HG02973 (cell line): ENCODE measurements around the gene ISOC2.

Experiments used
- ATAC-seq: cut with Tn5 transposase; IDR thresholded peaks from one replicate; pipeline ENCODE4 v1.9.1; 2021; ENCODE audit warnings: moderate library complexity; ENCODE audit not compliant: unreplicated experiment

Gene ISOC2

DNA sequence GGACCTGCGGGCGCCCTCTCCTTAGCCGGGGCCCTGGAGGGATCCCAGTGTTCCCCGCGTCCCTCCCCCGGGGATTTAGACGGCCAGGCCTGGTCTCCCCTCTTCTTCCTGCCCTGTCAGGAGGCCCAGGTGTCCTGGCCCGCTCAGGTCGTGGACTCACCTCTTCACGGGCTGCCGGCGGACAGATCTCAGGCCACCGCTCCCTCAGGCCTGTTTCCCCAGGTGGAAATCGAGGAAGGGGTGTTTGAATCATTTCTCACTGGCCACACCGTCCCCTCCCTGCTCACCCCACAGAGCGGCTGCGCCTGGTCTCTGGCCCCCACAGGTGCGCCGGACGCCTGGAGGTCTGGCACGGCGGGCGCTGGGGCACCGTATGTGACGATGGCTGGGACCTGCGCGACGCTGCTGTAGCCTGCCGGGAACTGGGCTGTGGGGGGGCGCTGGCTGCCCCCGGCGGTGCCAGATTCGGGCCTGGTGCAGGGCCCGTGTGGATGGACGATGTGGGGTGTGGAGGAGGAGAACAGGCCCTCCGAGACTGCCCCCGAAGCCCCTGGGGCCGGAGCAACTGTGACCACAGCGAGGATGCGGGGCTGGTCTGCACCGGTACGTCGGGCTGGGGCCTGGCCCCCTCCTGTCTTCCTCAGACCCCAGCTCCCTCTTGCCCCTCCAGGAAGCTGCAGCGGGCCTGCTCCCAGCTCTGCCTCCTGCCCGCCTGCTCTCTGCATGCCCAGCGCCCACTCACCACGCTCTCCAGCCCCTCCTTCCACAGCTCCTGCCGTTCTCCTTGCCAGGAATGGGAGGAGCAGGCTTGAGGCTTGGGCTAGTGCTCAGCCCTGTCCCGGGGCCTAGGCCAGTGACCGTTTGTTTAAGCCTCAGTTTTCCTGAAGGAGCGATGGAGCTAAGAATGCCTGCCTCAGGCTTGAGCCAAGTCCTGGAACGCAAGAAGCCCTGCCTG lies 29.3 kb upstream of the ISOC2 start:
- no peak for ATAC-seq

DNA sequence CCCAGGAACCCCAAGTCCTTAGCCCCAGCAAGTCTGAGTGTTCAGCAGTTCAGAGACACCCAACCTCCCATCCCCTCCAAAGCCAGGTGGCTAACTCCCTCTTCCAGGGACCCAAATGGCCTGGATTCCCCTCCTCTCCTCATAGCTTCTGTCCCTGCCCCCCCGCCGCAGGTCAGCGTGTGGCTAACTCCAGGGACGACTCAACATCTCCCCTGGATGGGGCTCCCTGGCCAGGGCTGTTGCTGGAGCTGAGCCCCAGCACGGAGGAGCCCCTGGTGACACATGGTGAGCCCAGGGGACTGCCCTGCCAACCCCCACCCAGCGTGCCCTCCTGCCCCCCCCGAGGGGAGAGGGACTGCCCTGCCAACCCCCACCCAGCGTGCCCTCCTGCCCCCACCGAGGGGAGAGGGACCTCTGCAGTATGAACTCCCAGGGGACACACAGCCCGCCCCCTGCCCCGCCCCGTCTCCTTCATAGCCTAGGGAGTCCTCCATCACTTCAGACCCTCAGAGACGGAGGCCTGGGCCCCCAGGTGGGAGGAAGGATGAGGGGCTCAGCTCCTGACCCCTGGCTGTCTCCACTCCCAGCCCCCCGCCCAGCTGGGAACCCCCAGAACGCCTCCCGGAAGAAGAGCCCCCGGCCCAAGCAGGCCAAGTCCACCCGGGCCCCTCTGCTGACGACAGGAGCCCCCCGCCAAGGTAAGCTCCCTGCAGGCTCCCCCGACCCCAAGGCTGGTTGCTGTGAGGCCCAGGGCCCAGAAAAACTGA lies 28.5 kb upstream of the ISOC2 start:
- no peak for ATAC-seq

GRCh38 chr19:55488986-55489710 lies 27.7 kb upstream of the ISOC2 start:
- ATAC-seq: no peak

DNA sequence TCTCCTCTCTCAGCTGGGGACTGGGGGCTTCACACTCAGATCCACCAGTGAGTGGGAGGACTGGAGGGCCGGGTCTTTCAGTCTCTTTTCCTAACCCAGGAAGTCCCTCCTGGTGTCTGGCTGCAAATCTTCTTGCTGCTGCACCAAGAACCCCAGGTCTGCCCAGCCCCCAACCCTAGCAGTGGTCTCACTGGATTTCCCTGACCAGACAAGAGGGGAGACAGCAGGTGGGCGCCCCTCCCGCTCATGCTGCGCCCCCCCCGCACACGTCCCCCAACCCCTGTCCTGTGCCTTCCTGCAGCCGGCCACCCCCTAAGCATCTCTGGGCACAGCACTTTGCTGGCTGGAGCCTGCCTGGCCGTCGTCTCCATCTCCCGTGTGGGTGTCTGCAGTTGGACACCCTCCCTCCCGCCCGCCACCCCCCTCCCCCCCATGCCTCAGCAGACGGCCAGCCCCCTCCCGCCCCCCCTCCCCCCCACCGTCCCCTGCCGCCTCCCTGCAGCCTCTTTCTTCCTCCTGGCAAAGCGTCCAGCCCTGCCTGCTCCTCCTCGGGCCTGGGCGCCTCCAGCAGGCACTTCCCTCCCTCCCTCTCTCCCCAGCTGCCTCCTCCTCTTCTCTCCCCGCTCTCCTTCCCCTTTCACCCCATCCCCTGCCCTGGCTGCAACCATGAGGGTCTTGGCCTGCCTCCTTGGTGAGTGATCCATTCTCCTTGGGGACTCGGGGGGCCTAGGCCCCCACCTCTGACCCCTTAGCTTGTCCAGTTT lies 26.7 kb upstream of the ISOC2 start, which contains the start of gene SSC5D:
Gene SSC5D (plus strand): TSS at position 513 of the 764 bp plus-strand sequence. CDS start 154 bp downstream, at position 667.
- ATAC-seq: no peak

DNA sequence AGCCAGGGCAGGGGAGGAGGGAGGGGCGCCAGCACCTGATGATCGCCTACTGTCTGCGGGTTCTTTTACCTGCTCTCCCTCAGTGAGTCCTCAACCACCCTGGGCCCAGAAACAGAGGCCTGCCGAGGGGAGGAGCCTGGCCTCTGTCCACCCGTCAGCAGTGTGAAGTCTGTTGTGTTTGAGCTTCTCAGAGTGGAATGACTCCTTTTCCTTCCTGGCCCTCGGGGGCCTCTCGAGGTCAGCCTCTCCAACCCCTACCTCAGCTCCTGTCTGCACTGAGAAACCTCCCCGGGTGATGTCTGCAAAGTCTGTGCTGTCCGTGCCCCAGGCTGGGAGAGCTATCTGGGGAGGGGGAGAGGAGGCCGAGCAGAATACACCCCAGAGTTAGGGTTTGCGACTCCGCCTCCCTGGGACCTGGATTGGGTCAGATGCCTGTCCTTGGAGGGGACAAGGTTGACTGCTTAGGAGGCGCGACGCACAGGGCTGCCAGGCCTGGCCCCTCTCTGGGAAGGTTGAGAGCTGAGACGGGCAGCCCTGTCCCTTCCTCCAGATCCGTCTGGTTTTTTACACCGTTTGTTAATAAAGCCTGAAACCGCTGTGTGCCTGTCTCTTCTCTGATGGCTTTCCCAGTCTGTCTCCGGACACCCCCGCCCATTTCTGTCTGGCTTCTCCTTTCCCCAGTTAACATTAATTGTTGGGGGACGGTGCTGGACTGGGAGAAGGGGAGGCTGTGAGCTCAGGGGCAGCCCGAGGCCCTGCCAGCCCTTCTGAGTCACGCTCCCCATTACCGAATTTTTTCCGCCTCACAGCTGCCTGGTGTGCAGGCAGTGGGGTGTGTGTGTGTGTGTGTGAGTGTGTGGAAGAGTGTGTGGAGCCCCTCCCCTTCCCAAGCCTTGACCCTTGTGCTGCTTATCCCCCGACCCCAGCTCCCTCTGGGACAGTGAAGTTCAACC lies 25.8 kb upstream of the ISOC2 start:
- no peak for ATAC-seq

DNA sequence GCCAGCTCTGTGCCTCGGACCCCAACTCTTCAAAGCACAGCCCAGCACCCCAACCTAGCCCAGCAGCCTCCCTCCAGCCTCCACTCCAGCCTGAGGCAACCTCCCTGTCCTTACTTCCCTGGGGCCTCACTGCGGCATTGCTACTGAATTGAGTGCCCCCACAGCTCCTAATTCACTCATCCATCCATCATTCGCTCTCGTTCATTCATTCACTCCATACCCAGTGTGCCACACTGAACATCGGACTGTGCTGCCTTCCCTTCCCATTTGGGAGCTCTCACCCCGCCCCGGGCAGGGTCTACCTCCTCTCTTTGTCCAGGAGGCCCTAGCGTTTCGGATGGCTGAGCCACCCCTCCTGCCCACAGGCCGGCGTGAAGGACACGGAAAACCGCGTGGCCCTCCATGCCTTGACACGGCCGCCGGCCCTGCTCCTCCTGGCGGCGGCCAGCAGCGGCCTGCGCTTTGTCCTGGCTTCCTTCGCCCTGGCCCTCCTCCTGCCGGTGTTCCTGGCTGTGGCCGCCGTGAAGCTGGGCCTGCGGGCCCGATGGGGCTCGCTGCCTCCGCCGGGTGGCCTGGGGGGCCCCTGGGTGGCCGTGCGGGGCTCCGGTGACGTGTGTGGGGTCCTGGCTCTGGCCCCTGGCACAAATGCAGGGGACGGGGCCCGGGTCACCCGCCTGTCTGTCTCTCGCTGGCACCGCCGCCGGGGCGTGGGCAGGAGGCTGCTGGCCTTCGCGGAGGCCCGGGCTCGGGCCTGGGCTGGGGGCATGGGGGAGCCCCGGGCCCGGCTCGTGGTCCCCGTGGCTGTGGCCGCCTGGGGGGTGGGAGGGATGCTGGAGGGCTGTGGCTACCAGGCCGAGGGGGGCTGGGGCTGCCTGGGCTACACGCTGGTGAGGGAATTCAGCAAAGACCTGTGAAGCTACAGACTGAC lies 24.9 kb upstream of the ISOC2 start:
- ATAC-seq: no peak

DNA sequence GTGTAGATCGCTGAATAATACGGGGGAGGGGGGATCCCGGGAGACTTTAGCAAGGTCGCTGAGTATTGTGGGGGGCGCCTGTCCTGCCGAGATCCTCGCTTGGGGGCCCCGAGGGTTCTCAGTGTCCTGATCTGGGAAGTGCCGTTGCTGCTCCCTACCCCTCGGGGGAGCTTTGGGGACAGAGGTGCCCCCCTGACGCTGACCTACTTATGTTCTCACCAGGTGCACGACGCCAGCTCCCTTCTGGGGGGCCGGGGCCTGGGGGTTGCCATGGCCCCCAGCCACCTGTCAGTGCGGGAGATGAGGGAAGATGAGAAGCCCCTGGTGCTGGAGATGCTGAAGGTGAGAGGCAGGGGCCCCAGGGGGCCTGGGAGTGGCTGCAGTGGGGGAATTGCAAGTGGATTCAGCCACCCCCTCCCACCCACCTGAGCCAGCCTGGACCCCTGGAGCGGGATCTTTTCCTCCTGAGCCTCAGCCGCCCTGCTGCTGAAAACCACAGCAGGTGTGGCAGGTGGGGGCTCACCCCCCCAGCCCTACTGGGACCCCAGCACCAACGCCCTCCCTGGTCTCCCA lies 24.1 kb upstream of the ISOC2 start:
- no peak for ATAC-seq

GRCh38 chr19:55484593-55485438 lies 23.4 kb upstream of the ISOC2 start, which contains the start of gene NAT14:
Gene NAT14, plus strand, starts transcription at chr19:55485188. Its CDS starts 521 bp downstream, at chr19:55485709.
- ATAC-seq: no peak

GRCh38 chr19:55483706-55484592 lies 22.5 kb upstream of the ISOC2 start:
- ATAC-seq: no peak

GRCh38 chr19:55482967-55483705 lies 21.7 kb upstream of the ISOC2 start:
- ATAC-seq: no peak

DNA sequence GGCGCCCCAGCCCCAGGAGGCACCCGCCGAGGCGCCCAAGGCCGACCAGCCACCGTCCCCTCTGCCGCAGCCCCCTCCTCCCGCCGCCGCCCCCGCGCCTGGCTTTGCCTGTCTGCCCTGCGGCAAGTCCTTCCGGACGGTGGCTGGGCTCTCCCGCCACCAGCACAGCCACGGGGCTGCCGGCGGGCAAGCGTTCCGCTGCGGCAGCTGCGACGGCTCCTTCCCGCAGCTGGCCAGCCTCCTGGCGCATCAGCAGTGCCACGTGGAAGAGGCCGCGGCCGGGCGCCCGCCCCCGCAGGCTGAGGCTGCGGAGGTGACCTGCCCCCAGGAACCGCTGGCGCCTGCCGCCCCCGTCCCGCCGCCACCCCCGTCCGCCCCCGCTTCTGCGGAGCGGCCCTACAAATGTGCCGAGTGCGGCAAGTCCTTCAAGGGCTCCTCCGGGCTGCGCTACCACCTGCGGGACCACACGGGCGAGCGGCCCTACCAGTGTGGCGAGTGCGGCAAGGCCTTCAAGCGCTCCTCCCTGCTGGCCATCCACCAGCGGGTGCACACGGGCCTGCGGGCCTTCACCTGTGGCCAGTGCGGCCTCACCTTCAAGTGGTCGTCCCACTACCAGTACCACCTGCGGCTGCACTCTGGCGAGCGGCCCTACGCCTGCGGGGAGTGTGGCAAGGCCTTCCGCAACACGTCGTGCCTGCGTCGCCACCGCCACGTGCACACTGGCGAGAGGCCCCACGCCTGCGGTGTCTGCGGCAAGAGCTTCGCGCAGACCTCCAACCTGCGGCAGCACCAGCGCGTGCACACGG lies 20.9 kb upstream of the ISOC2 start:
- no peak for ATAC-seq

- ATAC-seq: no peak
Observed at GRCh38 chr19:55481794-55482155, 20.3 kb upstream of the ISOC2 start.

DNA sequence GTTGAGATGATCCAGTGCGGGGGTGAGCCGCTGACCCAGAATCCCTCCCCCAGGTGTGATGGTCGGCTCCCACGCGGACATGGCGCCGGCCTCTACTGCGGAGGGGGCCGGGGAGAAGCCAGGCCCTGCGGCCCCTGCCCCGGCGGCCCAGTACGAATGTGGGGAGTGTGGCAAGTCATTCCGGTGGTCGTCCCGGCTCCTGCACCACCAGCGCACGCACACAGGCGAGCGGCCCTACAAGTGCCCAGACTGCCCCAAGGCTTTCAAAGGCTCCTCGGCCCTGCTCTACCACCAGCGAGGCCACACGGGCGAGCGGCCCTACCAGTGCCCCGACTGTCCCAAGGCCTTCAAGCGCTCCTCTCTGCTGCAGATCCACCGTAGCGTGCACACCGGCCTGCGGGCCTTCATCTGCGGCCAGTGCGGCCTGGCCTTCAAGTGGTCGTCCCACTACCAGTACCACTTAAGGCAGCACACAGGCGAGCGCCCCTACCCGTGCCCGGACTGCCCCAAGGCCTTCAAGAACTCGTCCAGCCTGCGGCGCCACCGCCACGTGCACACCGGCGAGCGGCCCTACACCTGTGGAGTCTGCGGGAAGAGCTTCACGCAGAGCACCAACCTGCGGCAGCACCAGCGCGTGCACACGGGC lies 19.8 kb upstream of the ISOC2 start:
- no peak for ATAC-seq
